Keratinocyte (primary cell): ENCODE measurements around the gene DNAJA3. TPM values are rescaled to one million over a fixed set of nuclear protein-coding genes. Genes with fewer than 3 reads are reported as not detected.

Experiments
- DNase-seq: peaks from one replicate; pipeline ENCODE4 v3.0.0-alpha.2; 2011; ENCODE audit warnings: low read depth, missing footprints, low spot score
- FAIRE-seq: peaks from 2 replicates; lab custom pipeline; 2011; peaks lifted over from hg19 to GRCh38; lab: Jason Lieb, UNC
- H2AFZ ChIP-seq: 2 replicates; pipeline ENCODE4 v1.6.0; 2012; ENCODE audit warnings: low read length, control low read depth, inconsistent platforms; ENCODE audit not compliant: control insufficient read depth
- H3K27ac ChIP-seq: 2 replicates; pipeline ENCODE4 v1.5.1; 2011; ENCODE audit warnings: low read length; ENCODE audit not compliant: control insufficient read depth, insufficient read depth
- H3K27me3 ChIP-seq: 3 replicates; pipeline ENCODE4 v1.6.0; 2011; ENCODE audit warnings: low read length; ENCODE audit not compliant: control insufficient read depth, insufficient read depth; ENCODE audit errors: extremely low read depth
- H3K36me3 ChIP-seq, 2 experiments: 2 replicates in 1 of 2; 3 replicates in 1 of 2; pipeline ENCODE4 v1.5.1; 2011; ENCODE audit warnings: low read length in 2 of 2, mild to moderate bottlenecking in 1 of 2; ENCODE audit not compliant: control insufficient read depth in 2 of 2, insufficient read depth in 2 of 2; ENCODE audit errors: extremely low read depth in 1 of 2
- H3K4me1 ChIP-seq: 3 replicates; pipeline ENCODE4 v1.5.1; 2011; ENCODE audit warnings: low read length; ENCODE audit not compliant: control insufficient read depth, insufficient read depth; ENCODE audit errors: extremely low read depth
- H3K4me2 ChIP-seq: 3 replicates; pipeline ENCODE4 v1.6.0; 2011; ENCODE audit warnings: low read depth, low read length; ENCODE audit not compliant: control insufficient read depth, insufficient read depth; ENCODE audit errors: extremely low read depth
- H3K4me3 ChIP-seq, 3 experiments: fragments of 200-600 bp in 1 of 3; sonication (generic) in 1 of 3; 2 replicates in 2 of 3; 3 replicates in 1 of 3; pipeline ENCODE4 v1.5.1; 2011 to 2016; ENCODE audit warnings: low read length in 3 of 3, mild to moderate bottlenecking in 3 of 3, control low read depth in 2 of 3, inconsistent platforms in 1 of 3, low read depth in 1 of 3, mixed read lengths in 1 of 3, mixed run types in 1 of 3, moderate library complexity in 1 of 3; ENCODE audit not compliant: control insufficient read depth in 2 of 3, insufficient read depth in 2 of 3; ENCODE audit errors: extremely low read depth in 1 of 3
- H3K79me2 ChIP-seq: 2 replicates; pipeline ENCODE4 v1.6.0; 2012; ENCODE audit warnings: low read length; ENCODE audit not compliant: control insufficient read depth, insufficient read depth
- H3K9ac ChIP-seq: 3 replicates; pipeline ENCODE4 v1.6.0; 2011; ENCODE audit warnings: low read length; ENCODE audit not compliant: control insufficient read depth, insufficient read depth; ENCODE audit errors: extremely low read depth
- H3K9me1 ChIP-seq: 3 replicates; pipeline ENCODE4 v1.6.0; 2011; ENCODE audit warnings: low read length; ENCODE audit not compliant: control insufficient read depth, insufficient read depth; ENCODE audit errors: extremely low read depth
- H3K9me3 ChIP-seq: 2 replicates; pipeline ENCODE4 v1.5.1; 2012; ENCODE audit warnings: low read depth, low read length; ENCODE audit not compliant: control insufficient read depth
- H4K20me1 ChIP-seq: 3 replicates; pipeline ENCODE4 v1.6.0; 2011; ENCODE audit warnings: low read length; ENCODE audit not compliant: control insufficient read depth, insufficient read depth; ENCODE audit errors: extremely low read depth
- CTCF ChIP-seq, 3 experiments: IDR thresholded peaks in 1 of 3; conservative IDR thresholded peaks in 1 of 3; optimal IDR thresholded peaks in 1 of 3; 2 replicates in 2 of 3; 3 replicates in 1 of 3; pipeline versions ENCODE3 to v1.5.1; 2011; ENCODE audit warnings: low read length in 3 of 3, mild to moderate bottlenecking in 3 of 3, moderate library complexity in 2 of 3, control low read depth in 1 of 3, inconsistent platforms in 1 of 3; ENCODE audit not compliant: insufficient read depth in 2 of 3; ENCODE audit errors: extremely low read depth in 1 of 3
- EZH2 ChIP-seq: IDR thresholded peaks from one replicate; pipeline ENCODE4 v1.6.1; 2012; ENCODE audit warnings: inconsistent platforms, mild to moderate bottlenecking, low read length, moderate library complexity
- dilution Hi-C: fragments of 300-500 bp; cut with MboI; formaldehyde crosslinking; loops from one replicate; pipeline ENCODE4 v1.7.0; 2020; ENCODE audit warnings: low sequenced_read_pairs; ENCODE audit not compliant: extremely low pct_ligation_motif_present
- polyA plus RNA-seq, 5 experiments: library from polyadenylated mRNA; depleted of rRNA in 3 of 5; stranded (reverse) in 3 of 5; stranded (forward) in 1 of 5; unstranded in 1 of 5; fragments of >200 nt; gene quantifications; 1 replicate in 1 of 5; 2 replicates in 3 of 5; 3 replicates in 1 of 5; pipeline versions ENCODE4 v1.2.1 to v1.2.3, GENCODE V29; 2011 to 2012; ENCODE audit warnings: missing spikeins in 2 of 5, low read depth in 1 of 5, low replicate concordance in 1 of 5

DNAJA3 gene
- polyA plus RNA-seq, 1 donor (not counting 4 experiments of a cell fraction or from before 2014, with no cell fraction given): 48.4 TPM

GRCh38 chr16:4498546-4499195 lies 73.0 kb downstream of the DNAJA3 start:
- H3K79me2 ChIP-seq: peaks cover 69% of the 10 kb centered on the region

GRCh38 chr16:4499196-4499555 lies 73.5 kb downstream of the DNAJA3 start:
- H3K9me3 ChIP-seq: no peaks in the 10 kb centered on the region
- FAIRE-seq (no peak), DNase-seq (no peak)
- no peak for TF ChIP-seq EZH2
- TF ChIP-seq CTCF (optimal IDR thresholded peaks at IDR 0.05 in 1 of 3, IDR thresholded peaks at IDR 0.05 in 1 of 3, conservative IDR thresholded peaks at IDR 0.05 in 1 of 3; ENCODE audit: extremely low read depth in 1 of 3, insufficient read depth in 2 of 3, low read length in 3 of 3): no peak
- H3K36me3 ChIP-seq: peaks cover 6 to 22% of the 10 kb centered on the region in 2 experiments
- H3K4me3 ChIP-seq: no peak overlapping the region
- no peaks in the 10 kb centered on the region for H3K27me3 ChIP-seq
- H3K4me2 ChIP-seq: peak overlapping the region; percentile 67
- H3K4me1 ChIP-seq: peaks cover 83% of the 10 kb centered on the region
- no peak overlapping the region for H3K9ac ChIP-seq
- peaks cover 20% of the 10 kb centered on the region for H4K20me1 ChIP-seq
- H2AFZ ChIP-seq: no peak overlapping the region
- dilution Hi-C loops: no loop called here
- peak overlapping the region; percentile 82 for H3K27ac ChIP-seq
- H3K79me2 ChIP-seq: peaks cover 72% of the 10 kb centered on the region
- H3K9me1 ChIP-seq: peaks cover 10% of the 10 kb centered on the region

More at GRCh38 chr16:4498546-4499195, 73.0 kb downstream of the DNAJA3 start:
- dilution Hi-C loops: no loop called here
- TF ChIP-seq EZH2 (no peak), CTCF (optimal IDR thresholded peaks at IDR 0.05 in 1 of 3, IDR thresholded peaks at IDR 0.05 in 1 of 3, conservative IDR thresholded peaks at IDR 0.05 in 1 of 3; ENCODE audit: extremely low read depth in 1 of 3, insufficient read depth in 2 of 3, low read length in 3 of 3) (no peak)
- peak; percentile 86 for FAIRE-seq
- Histone ChIP-seq H3K9me3 (no peaks in the 10 kb centered on the region), H3K4me2 (peak overlapping the region; percentile 67), H3K4me3 (peak overlapping the region in 1 of 3 experiments; percentile 36), H4K20me1 (peaks cover 15% of the 10 kb centered on the region), H3K4me1 (peaks cover 84% of the 10 kb centered on the region), H3K27ac (peak overlapping the region; percentile 82), H2AFZ (no peak overlapping the region), H3K36me3 (peaks cover 6 to 22% of the 10 kb centered on the region in 2 experiments), H3K9ac (peak overlapping the region; percentile 43), H3K9me1 (peaks cover 10% of the 10 kb centered on the region), H3K27me3 (no peaks in the 10 kb centered on the region)
- DNase-seq: no peak
